ENCODE data around the gene IFNA14.

DNA sequence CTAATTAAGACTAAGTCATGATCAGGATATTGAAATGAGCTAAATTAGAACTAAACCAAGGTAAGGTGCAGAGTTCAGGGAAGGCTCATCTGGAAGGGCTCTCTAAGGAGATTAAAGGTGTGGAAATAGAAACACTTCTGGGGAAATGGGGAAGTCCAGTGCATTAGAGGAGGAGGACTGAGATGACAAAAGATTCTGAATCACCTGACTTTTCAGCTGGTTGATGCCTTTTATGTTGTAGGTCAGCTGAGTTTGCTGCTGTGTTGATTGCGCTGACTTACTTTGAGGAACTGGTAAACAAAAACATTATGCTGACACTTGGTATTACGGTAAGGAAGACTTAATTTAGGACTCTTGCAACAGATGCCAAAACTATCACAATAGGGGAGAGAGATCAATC is 41.5 kb upstream of the IFNA14 start:
- TF ChIP-seq POLR2A (IDR thresholded peaks at IDR 0.05) = no peak
- TF ChIP-seq, protein P1, sequence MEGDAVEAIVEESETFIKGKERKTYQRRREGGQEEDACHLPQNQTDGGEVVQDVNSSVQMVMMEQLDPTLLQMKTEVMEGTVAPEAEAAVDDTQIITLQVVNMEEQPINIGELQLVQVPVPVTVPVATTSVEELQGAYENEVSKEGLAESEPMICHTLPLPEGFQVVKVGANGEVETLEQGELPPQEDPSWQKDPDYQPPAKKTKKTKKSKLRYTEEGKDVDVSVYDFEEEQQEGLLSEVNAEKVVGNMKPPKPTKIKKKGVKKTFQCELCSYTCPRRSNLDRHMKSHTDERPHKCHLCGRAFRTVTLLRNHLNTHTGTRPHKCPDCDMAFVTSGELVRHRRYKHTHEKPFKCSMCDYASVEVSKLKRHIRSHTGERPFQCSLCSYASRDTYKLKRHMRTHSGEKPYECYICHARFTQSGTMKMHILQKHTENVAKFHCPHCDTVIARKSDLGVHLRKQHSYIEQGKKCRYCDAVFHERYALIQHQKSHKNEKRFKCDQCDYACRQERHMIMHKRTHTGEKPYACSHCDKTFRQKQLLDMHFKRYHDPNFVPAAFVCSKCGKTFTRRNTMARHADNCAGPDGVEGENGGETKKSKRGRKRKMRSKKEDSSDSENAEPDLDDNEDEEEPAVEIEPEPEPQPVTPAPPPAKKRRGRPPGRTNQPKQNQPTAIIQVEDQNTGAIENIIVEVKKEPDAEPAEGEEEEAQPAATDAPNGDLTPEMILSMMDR (IDR thresholded peaks at IDR 0.05) = no peak

Data from Peyer's patch (tissue), 4 donors.